Transverse colon (tissue), 3 donors: ENCODE data around the gene PCSK7.
A peak's percentile ranks its signal among the peaks of the same experiment; 100 is the strongest.

Source experiments
- CTCF ChIP-seq, 5 experiments: fragments of 200-600 bp in 3 of 5; fragments of 450-650 bp in 2 of 5; sonication (generic) in 3 of 5; IDR thresholded peaks; 1 replicate in 2 of 5; 2 replicates in 3 of 5; pipeline ENCODE4 v1.5.1; 2016 to 2017; ENCODE audit warnings: antibody characterized with exemption in 5 of 5, inconsistent platforms in 3 of 5, mild to moderate bottlenecking in 2 of 5, moderate library complexity in 1 of 5
- POLR2A ChIP-seq: fragments of 450-650 bp; IDR thresholded peaks from one replicate; pipeline ENCODE4 v1.6.1; 2016; ENCODE audit warnings: antibody characterized with exemption, mild to moderate bottlenecking, moderate library complexity

- TF ChIP-seq CTCF (IDR thresholded peaks at IDR 0.05), result peak; percentile 83 to 96 (median 91)
- peak; percentile 83 for TF ChIP-seq POLR2A
Observed at GRCh38 chr11:117232092-117232878, 412 bp upstream of the PCSK7 start, which contains the start of gene RNF214.
